Stomach (tissue), 9 donors: Measurements from ENCODE around the gene ZNF830. TPM values are rescaled to one million over a fixed set of nuclear protein-coding genes. Genes with fewer than 3 reads are reported as not detected.
A peak's percentile ranks its signal among the peaks of the same experiment; 100 is the strongest.

ENCODE experiments used
- DNase-seq, 2 donors: peaks; one replicate each; pipeline versions ENCODE4 v3.0.0 to v3.0.0-alpha.2; 2013 to 2019
- H3K27ac ChIP-seq, 5 donors: fragments of 200-600 bp in 4 of 5; sonication (generic) in 4 of 5; one replicate each; pipeline ENCODE4 v1.5.1; 2013 to 2019; ENCODE audit warnings: mild to moderate bottlenecking in 1 of 5, moderate library complexity in 1 of 5
- H3K27me3 ChIP-seq, 3 donors: fragments of 200-600 bp; sonication (generic); one replicate each; pipeline ENCODE4 v1.5.1; 2017 to 2019; ENCODE audit warnings: mixed run types in 1 of 3
- H3K36me3 ChIP-seq, 4 donors: fragments of 200-600 bp; sonication (generic); 1 replicate in 3 of 4; 2 replicates in 1 of 4; pipeline ENCODE4 v1.5.1; 2016 to 2019
- H3K4me1 ChIP-seq, 4 donors: fragments of 200-600 bp; sonication (generic); one replicate each; pipeline ENCODE4 v1.5.1; 2016 to 2019
- H3K4me3 ChIP-seq, 4 donors: fragments of 200-600 bp; sonication (generic) in 3 of 4; one replicate each; pipeline ENCODE4 v1.5.1; 2016 to 2019; ENCODE audit warnings: mild to moderate bottlenecking in 1 of 4
- H3K9me3 ChIP-seq, 4 donors: fragments of 200-600 bp; sonication (generic); one replicate each; pipeline ENCODE4 v1.5.1; 2016 to 2019
- EP300 ChIP-seq: sonication (generic); formaldehyde crosslinking; IDR thresholded peaks from one replicate; pipeline ENCODE4 v1.6.1; 2017; ENCODE audit warnings: antibody characterized with exemption
- POLR2A ChIP-seq, 4 donors: fragments of 450-650 bp; IDR thresholded peaks; one replicate each; pipeline ENCODE4 v1.6.1; 2016; ENCODE audit warnings: antibody characterized with exemption in 4 of 4, control low read depth in 2 of 4, mild to moderate bottlenecking in 1 of 4, moderate library complexity in 1 of 4
- POLR2AphosphoS5 ChIP-seq, 3 donors: sonication (generic); formaldehyde crosslinking; IDR thresholded peaks; one replicate each; pipeline ENCODE4 v1.6.1; 2016; ENCODE audit warnings: antibody characterized with exemption in 3 of 3
- WGBS, 5 donors: extraction: QIAGEN DNeasy Blood & Tissue Kit in 3 of 5; methylation state at CpG; one replicate each; pipeline versions ENCODE4 v1.1.5 to v1.1.7; 2013 to 2018; 5-methylcytosine and 5-hydroxymethylcytosine counted together
- intact Hi-C: fragments of 100-400 bp; cut with DNase I; formaldehyde crosslinking; loops from one replicate; pipeline ENCODE4 v1.15.1; 2023; ENCODE audit warnings: low total_unique reads
- polyA plus RNA-seq, 3 donors: library from polyadenylated mRNA; stranded (reverse); fragments of 200-250 nt; gene quantifications; one replicate each; pipeline ENCODE4 v1.2.3, GENCODE V29; 2013
- total RNA-seq, 5 donors: library from RNA; depleted of rRNA; stranded (reverse); fragments of >200 nt; gene quantifications; one replicate each; pipeline versions ENCODE4 v1.1.0 to v1.2.3, GENCODE V29; 2014 to 2016
- TF ChIP-seq, protein P1 (sequence below), 7 experiments: fragments of 450-650 bp in 4 of 7; fragments of 200-600 bp in 3 of 7; sonication (generic) in 3 of 7; IDR thresholded peaks; one replicate each; pipeline ENCODE4 v1.5.1; 2016 to 2019; ENCODE audit warnings: antibody characterized with exemption in 7 of 7, control low read depth in 2 of 7, mild to moderate bottlenecking in 1 of 7
- donor health status: healthy with polysubstance abuse.
- donor health status: Bipolar disorder and iron deficiency.
- donor health status: healthy.

ZNF830 gene
- total and polyA plus RNA-seq, 8 donors: 7.7 to 20.2 (median 9.4) TPM

GRCh38 chr17:34981538-34982241 is 20.4 kb downstream of the ZNF830 start:
- H3K36me3 ChIP-seq: peaks cover 0 to 31% (median 25%) of the 10 kb centered on the region in 4 donors
- H3K27ac ChIP-seq: peak overlapping the region in 4 of 5 donors; percentile 99 to 100 (median 100)
- H3K4me3 ChIP-seq: peak overlapping the region; percentile 70 to 88 (median 77)
- intact Hi-C loops: no loop called here
- DNase-seq: peak in 1 of 2 donors; percentile 51
- H3K4me1 ChIP-seq: peaks cover 12 to 53% (median 35%) of the 10 kb centered on the region in 4 donors
- 13 to 21% (median 15%) methylated on average over 8 of the region's 8 CpGs for WGBS, 5 donors
- H3K9me3 ChIP-seq: no peaks in the 10 kb centered on the region
- H3K27me3 ChIP-seq: no peaks in the 10 kb centered on the region
- no peak for TF ChIP-seq POLR2AphosphoS5 (IDR thresholded peaks at IDR 0.05)
- TF ChIP-seq, protein P1, sequence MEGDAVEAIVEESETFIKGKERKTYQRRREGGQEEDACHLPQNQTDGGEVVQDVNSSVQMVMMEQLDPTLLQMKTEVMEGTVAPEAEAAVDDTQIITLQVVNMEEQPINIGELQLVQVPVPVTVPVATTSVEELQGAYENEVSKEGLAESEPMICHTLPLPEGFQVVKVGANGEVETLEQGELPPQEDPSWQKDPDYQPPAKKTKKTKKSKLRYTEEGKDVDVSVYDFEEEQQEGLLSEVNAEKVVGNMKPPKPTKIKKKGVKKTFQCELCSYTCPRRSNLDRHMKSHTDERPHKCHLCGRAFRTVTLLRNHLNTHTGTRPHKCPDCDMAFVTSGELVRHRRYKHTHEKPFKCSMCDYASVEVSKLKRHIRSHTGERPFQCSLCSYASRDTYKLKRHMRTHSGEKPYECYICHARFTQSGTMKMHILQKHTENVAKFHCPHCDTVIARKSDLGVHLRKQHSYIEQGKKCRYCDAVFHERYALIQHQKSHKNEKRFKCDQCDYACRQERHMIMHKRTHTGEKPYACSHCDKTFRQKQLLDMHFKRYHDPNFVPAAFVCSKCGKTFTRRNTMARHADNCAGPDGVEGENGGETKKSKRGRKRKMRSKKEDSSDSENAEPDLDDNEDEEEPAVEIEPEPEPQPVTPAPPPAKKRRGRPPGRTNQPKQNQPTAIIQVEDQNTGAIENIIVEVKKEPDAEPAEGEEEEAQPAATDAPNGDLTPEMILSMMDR (IDR thresholded peaks at IDR 0.05): no peak
- TF ChIP-seq EP300: no peak

DNA sequence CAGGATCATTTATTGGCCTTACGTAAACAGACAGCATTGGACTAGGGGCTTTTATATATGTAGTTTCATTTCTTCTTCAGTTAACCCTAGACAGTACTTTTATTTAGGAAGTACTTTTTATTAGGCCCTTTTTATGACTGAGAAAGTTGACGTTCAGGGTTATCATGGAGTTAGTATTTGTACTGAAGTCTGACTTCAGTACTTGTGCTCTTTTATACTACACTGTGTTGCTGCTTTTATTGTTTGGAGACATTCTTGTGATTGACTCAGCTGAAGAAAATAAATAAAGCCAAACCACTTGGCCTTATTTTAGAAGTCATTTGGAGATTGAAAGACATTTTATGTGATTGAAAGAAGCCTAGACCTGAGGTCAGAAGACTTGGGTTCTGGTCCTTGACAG is 25.9 kb downstream of the ZNF830 start:
- no peak for DNase-seq
- H3K4me3 ChIP-seq: no peak overlapping the region
- no peaks in the 10 kb centered on the region for H3K9me3 ChIP-seq
- 77 to 84% (median 82%) methylated on average over 2 of the region's 2 CpGs for WGBS, 5 donors
- no peaks in the 10 kb centered on the region for H3K27me3 ChIP-seq
- intact Hi-C loops: no loop called here
- H3K36me3 ChIP-seq: peaks cover 15 to 73% (median 70%) of the 10 kb centered on the region in 4 donors
- no peak overlapping the region for H3K27ac ChIP-seq
- H3K4me1 ChIP-seq: peaks cover 6 to 50% (median 33%) of the 10 kb centered on the region in 4 donors
- TF ChIP-seq, protein P1 (IDR thresholded peaks at IDR 0.05): no peak
- TF ChIP-seq EP300 (no peak), POLR2AphosphoS5 (IDR thresholded peaks at IDR 0.05) (no peak), POLR2A (IDR thresholded peaks at IDR 0.05) (no peak)

DNA sequence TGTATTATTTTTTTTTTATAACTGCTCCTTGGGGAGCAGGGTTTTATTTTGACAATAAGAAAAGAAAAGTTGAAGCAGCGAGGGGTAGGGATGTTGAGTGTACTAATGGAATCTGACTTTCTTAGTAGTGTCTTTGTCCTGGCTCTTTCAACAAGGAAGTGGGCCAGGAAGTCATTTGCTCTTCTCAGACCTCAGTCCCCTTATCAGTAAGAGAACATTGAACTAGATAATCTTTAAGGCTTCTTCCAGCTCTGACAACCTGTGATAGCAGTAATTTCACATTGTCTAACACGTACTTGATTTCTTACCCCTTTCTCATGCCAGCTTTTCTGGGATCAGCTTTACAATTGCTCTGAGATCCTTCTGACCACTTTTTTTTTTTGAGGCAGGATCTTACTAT is 27.3 kb downstream of the ZNF830 start:
- DNase-seq: no peak
- no peaks in the 10 kb centered on the region for H3K9me3 ChIP-seq
- intact Hi-C loops: no loop called here
- H3K27ac ChIP-seq: peak overlapping the region in 1 of 5 donors; percentile 3
- H3K36me3 ChIP-seq: peaks cover 19 to 82% (median 78%) of the 10 kb centered on the region in 4 donors
- peaks cover 6 to 40% (median 24%) of the 10 kb centered on the region in 4 donors for H3K4me1 ChIP-seq
- WGBS, 5 donors: 65 to 80% (median 73%) methylated on average over 2 of the region's 2 CpGs
- TF ChIP-seq POLR2AphosphoS5 (IDR thresholded peaks at IDR 0.05) (no peak), POLR2A (IDR thresholded peaks at IDR 0.05) (no peak), EP300 (no peak)
- TF ChIP-seq, protein P1 (IDR thresholded peaks at IDR 0.05): no peak
- no peak overlapping the region for H3K4me3 ChIP-seq
- no peaks in the 10 kb centered on the region for H3K27me3 ChIP-seq

DNA sequence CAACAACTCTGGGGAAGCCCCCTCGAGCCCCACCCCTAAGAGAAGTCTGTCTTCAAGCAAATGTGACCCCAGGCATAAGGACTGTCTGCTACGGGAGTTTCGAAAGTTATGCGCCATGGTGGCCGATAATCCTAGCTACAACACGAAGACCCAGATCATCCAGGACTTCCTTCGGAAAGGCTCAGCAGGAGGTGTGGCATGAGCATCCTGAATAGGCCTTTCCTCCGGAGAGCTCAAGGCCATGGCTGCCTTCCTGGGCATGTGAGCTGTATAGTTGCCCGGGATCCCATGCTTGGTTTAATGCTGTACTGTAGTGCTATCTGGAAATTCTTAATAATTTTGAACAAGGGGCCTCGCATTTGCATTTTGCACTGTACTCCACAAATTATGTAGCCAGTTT is 28.1 kb downstream of the ZNF830 start:
- peaks cover 19 to 88% (median 82%) of the 10 kb centered on the region in 4 donors for H3K36me3 ChIP-seq
- DNase-seq: no peak

More for the DNA sequence above, 28.1 kb downstream of the ZNF830 start:
- 86 to 95% (median 93%) methylated on average over 10 of the region's 10 CpGs for WGBS, 5 donors
- no peak overlapping the region for H3K27ac ChIP-seq
- H3K27me3 ChIP-seq: no peaks in the 10 kb centered on the region
- no peaks in the 10 kb centered on the region for H3K9me3 ChIP-seq
- H3K4me1 ChIP-seq: peaks cover 6 to 31% (median 20%) of the 10 kb centered on the region in 4 donors
- intact Hi-C loops: no loop called here
- H3K4me3 ChIP-seq: no peak overlapping the region
- TF ChIP-seq EP300: no peak
- TF ChIP-seq POLR2AphosphoS5 (IDR thresholded peaks at IDR 0.05): no peak
- TF ChIP-seq, protein P1 (IDR thresholded peaks at IDR 0.05): no peak
- TF ChIP-seq POLR2A (IDR thresholded peaks at IDR 0.05): no peak
